ENCODE measurements around the gene KCND3.

KCND3 gene

DNA sequence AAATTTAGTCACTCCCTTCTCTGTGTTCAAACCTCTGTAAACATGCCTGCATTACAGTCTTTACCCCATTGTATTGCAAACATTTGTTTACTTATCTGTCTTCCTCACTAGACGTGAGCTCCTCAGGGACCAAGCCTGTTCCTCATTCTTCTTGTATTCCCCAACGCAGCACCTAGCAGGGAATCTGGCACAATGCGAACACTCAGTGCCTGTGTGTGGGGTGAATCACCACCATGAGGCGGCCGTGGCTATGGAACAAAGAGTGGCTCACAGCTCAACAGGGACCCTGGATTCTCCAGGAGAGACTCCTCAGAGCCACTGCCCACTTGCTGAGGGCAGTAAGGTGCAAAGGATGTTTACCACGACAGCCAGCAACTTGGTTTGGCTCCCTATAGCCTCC, 137.9 kb downstream of the KCND3 start:
- in situ Hi-C loops (cut with MboI; ENCODE audit: low sequenced_read_pairs), result no loop called here

DNA sequence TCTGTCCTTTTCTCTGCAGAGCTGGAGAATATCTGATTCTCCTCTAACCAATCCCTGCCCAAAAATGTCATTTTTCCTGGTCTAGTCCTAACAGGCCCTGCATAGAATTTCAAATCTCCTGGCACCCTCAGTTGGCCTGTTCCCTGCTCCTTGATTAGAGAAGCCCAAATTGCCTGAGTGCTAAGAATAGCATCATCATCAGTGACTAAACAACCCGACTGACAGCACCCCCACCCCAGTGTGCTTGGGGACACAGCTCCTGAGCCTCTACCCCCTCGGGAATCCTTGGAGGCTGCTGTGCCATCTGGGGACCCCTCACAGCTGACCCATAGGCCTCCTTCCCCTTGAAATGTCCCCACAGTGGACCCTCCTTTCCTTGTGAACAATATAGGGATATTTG, 139.4 kb downstream of the KCND3 start:
- in situ Hi-C loops (cut with MboI; ENCODE audit: low sequenced_read_pairs), result no loop called here

DNA sequence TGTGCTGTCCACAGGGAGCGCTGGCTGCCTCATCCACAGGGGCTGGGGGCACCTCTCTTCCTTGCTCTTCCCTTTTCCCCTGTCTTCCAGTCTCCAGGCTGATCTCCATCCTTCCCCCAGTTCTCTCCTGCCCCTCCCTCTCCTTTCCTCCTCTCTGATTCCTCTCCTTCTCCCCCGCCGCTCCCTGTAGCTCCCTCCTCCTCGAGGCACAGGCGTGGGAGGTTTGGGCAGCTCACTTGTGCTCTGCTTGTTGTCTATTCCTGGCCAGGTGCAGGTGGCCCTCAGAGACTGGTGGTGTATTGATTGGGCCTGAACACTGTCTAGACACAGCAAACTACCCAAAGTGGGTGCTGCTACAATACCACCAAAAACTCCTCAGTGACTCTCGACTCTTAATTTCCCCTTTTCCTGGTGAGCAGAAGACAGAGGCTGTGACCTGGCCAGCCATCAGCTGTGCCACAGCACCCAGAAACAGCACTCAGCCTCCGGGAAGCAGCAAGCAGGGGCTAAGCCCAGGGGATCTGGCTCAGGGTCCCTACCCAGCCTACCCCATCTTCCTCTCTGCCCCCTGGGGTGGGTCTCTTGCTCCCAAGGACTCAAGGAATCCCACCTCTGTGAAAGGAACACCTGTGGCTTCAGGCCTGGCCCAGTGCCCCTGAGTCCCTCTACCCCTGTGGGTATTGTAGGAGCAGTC, 140.5 kb downstream of the KCND3 start:
- in situ Hi-C loops (cut with MboI; ENCODE audit: low sequenced_read_pairs), result no loop called here

DNA sequence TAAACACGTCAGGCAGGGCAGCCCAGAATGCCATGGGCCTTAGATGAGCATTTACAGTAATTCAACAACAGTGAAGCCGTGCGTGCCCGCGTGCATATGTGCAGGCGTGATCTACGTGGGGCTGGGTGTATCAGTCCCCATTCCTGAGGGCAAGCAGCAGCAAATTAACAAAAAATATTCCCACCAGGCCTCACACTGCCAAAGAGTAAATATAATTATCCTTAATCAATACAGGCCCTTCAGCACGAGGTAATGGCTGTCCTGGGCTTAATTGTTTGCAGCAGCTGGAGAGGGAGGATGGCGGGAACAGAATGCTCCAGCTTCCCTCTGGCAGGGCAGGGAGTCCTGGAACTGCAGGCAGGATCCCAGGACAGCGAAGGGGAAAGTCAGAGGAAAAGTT, 142.0 kb downstream of the KCND3 start:
- in situ Hi-C loops (cut with MboI; ENCODE audit: low sequenced_read_pairs), result no loop called here

DNA sequence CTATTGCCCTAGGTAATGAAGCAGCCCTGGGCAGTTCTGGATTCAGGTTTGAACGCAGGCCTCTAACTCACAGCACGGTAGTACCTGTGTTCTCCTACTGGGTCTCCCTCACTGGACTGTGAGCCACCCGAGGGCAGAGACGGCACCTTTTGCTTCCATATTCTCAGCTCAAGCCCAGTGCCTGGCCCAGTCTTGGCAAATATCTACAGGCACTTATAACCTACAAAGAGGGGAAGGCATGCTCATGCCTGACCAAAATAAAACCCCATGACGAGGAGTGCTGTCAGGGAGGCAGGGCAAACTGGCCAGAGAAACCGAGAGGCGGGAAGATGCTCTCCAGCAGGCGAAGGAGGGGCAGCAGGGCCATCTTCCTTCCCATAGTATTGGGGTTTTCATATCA, 142.6 kb downstream of the KCND3 start:
- in situ Hi-C loops (cut with MboI; ENCODE audit: low sequenced_read_pairs), result no loop called here

DNA sequence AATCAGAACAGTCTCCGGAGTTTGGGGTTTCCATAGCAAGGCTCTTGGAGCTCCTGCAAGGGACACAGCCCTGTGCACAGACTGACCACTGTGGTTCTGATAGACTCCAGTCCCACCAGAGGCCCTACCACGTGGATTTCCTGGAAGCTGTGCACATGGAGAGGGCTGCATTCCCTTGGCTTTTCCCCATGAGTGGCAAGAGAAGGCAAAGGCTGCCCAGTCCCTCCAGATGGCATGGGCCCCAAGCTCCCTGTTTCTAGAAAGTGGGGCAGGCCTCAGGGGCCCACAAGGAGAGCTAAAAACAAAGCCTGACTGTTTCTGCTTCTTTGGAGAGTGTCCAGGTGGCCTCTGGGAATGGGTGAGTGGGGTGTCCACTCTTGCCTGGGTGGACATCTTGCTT, 146.3 kb downstream of the KCND3 start:
- in situ Hi-C loops (cut with MboI; ENCODE audit: low sequenced_read_pairs), result no loop called here

DNA sequence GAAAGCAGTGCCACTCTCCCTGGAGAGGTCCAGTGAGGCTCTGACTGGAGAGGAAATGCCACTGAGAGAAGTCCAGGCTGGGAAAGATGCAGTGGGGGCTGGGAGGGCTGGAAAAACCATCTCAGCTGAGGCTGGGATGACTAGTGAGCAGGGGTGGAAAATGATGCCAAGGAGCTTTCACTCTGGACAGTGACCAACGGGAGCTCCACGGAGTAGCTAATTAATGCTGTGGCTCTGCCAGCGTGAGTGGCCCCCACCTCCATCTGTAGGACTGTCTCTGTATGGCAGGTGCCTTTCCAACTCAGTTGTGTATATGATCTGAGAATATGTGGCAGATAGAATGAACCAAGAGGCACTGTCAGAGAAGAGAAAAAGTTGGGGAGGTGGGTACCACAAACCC, 147.1 kb downstream of the KCND3 start:
- in situ Hi-C loops (cut with MboI; ENCODE audit: low sequenced_read_pairs), result no loop called here

DNA sequence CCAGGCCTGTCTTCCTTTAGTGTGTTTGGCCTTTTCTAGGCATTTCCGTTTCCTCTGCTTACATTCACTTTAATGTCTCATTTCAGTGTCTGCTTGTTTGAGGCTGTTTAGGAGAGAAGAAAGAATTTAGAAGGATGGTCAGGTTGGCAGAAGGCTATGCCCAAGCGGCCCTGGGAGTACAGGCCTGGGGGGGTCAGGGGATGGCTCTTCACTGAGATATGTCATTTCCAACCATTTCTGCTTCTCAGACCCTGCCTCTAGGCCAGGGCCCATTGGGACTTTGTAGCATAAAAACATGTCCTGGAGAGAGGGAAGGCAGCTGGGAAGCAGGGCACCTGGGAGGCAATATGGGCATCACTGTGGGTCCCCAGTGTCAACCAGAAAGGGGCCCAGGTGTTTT, 147.7 kb downstream of the KCND3 start:
- in situ Hi-C loops (cut with MboI; ENCODE audit: low sequenced_read_pairs), result no loop called here

DNA sequence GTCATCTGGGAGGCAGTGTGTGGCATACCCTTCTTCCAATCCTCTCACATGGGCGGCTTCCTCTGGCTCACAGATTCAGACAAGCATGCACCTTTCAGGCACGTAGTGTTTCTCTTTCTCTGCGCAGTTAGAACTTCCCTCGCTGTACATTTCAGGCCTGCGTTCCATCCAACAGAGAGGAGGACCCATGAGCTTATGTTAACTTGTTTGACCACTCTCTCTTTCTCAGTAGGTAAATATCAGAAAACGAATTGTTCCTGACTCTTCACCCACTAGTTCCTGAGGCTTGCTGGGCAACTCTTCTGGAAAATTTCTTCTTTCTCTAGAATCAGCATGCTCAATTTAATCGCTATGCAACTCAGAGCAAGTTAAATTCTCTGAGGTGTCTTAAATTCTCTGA, 148.3 kb downstream of the KCND3 start:
- in situ Hi-C loops (cut with MboI; ENCODE audit: low sequenced_read_pairs), result no loop called here

- in situ Hi-C loops (cut with MboI; ENCODE audit: low sequenced_read_pairs), result no loop called here
Measured at GRCh38 chr1:111837393-111837792, 152.1 kb downstream of the KCND3 start.

- in situ Hi-C loops (cut with MboI; ENCODE audit: low sequenced_read_pairs), result no loop called here
Measured at GRCh38 chr1:111836111-111836510, 153.4 kb downstream of the KCND3 start.

GRCh38 chr1:111835514-111835913, 154.0 kb downstream of the KCND3 start:
- in situ Hi-C loops (cut with MboI; ENCODE audit: low sequenced_read_pairs), result no loop called here

- in situ Hi-C loops (cut with MboI; ENCODE audit: low sequenced_read_pairs), result no loop called here
Measured at GRCh38 chr1:111834956-111835355, 154.5 kb downstream of the KCND3 start.

DNA sequence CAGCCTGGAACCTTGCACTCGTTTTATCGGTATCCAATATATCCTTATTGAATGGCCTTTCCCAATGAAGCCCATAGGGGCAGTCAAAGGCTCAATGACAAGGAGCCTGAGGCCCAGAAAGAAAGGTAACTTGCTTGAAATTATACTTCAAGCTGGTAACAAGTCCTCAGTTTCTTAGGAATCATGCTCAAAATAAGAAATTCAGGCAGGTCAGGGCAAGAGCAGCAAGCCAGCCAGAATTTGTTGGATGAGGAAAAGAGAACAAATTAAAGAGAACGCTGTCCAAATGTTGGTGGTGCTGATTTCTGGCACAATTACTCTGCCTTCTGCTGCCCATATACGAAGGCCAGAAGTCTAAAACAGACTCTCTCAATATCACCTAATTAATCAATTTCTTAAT, 156.1 kb downstream of the KCND3 start:
- in situ Hi-C loops (cut with MboI; ENCODE audit: low sequenced_read_pairs), result no loop called here

DNA sequence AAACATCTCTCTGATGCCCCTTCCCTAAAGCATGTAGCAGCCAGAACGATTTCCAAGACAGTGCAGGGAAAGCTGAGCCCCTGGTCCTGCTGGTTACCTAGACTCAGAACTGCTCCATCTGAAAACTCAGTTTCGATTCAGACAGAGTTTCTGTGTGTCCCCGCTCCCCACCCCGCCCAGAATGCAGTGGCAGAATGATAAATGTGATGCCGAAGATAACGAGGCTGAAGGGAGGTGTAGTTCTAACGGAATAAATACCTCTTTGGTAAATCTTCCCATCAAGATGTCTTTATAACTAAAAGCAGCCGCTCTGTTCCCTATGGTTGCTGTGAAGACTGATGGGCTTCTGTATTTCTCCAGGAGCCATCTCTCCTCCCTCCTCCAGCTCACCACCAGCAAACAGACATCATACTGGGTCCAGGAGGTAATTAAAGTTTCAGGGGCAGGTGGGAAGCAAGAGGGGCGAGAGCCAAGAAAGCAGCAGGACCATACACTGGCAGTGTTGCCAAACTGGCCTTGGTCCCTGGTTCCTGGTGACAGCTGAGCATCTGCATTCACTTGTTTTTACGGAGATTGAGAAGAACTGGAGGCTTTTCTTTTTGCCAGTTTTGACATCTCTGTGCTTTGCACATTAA, 156.8 kb downstream of the KCND3 start:
- in situ Hi-C loops (cut with MboI; ENCODE audit: low sequenced_read_pairs), result no loop called here

GRCh38 chr1:111831153-111831552, 158.3 kb downstream of the KCND3 start:
- in situ Hi-C loops (cut with MboI; ENCODE audit: low sequenced_read_pairs), result no loop called here

- in situ Hi-C loops (cut with MboI; ENCODE audit: low sequenced_read_pairs), result no loop called here
Measured at GRCh38 chr1:111827946-111828345, 161.5 kb downstream of the KCND3 start.

DNA sequence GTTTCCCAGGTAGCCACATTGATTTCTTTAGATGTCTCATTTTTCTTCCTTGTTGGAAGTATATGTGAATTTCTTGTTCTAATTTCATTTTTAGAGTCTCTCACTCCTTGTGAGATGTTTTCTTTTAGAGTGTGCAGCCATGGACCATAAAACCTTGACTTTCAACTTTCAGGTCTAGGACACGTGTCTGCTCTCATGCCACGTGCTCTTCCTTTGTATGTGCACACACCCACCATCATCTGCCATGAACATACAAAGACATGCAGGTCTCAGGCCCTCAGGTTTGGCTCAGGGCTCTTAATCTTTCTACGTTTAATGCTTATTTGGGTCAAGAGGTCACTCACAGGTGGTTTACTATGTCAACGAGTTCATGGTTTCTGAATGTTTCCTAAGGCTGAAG, 163.2 kb downstream of the KCND3 start:
- in situ Hi-C loops (cut with MboI; ENCODE audit: low sequenced_read_pairs), result no loop called here

DNA sequence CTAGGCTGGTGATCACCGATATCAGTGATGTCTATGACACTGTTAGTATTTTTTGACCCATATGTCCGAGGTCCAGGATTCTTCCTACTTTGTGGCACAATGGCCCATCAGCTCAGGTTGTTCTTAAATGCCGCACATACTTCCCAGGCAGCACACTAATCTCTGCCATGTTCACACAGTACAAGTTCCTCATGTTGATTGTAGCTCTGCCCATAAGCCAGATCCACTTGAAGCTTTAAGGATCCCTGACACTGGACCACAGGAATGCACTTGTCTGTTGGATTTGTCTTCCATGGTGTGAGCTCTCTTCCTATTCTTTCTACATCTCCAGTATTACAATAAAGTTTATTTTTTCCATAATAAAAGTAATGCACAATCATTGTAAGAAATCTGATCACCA, 164.3 kb downstream of the KCND3 start:
- in situ Hi-C loops (cut with MboI; ENCODE audit: low sequenced_read_pairs), result no loop called here

DNA sequence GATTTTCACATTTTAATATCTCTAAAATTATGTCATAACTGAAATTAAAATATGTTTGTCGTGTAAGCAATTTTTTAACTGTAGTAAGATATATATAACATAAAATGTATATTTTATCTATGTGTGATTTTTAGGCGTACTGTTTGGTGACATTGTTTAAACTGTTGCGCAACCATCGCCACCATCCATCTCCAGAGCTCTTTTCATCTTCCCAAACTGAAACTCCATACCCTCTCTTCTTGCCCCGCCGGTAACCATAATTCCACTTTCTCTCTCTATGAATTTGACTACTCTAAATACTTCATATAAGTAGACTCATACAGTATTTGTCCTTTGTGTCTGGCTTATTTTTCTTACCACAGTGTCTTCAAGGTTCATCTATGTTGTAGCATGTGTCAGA, 167.3 kb downstream of the KCND3 start:
- in situ Hi-C loops (cut with MboI; ENCODE audit: low sequenced_read_pairs), result no loop called here

DNA sequence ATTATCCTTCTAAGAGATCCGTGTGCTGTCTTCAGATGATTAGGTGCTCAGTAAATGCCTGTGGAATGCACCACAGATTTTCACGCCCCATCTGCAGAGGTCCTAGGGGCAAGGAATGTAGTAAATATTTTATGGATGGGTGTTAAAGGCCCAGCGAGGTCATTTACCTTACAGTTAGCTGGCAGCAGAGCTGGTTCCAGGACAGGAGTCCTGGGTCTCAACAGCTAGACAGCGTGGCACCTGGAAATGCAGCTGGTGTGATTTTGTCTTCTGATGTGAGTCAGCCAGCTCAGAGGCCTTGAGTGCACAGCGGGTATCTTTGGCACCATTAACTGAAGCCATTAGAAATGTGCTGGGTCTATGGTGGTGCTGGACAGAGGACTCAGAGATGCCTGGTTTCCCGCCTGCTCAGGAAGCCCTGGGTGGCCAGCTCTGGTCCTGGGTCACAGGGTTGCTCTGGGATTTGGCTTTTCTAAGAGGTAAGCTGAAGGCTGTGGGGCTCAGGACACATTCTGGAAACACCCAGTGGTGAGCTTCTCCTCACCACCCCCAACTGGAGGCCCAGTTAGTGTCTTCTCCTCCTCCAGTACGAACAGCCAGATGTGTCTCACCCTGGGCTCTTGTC, 168.2 kb downstream of the KCND3 start:
- in situ Hi-C loops (cut with MboI; ENCODE audit: low sequenced_read_pairs), result no loop called here

DNA sequence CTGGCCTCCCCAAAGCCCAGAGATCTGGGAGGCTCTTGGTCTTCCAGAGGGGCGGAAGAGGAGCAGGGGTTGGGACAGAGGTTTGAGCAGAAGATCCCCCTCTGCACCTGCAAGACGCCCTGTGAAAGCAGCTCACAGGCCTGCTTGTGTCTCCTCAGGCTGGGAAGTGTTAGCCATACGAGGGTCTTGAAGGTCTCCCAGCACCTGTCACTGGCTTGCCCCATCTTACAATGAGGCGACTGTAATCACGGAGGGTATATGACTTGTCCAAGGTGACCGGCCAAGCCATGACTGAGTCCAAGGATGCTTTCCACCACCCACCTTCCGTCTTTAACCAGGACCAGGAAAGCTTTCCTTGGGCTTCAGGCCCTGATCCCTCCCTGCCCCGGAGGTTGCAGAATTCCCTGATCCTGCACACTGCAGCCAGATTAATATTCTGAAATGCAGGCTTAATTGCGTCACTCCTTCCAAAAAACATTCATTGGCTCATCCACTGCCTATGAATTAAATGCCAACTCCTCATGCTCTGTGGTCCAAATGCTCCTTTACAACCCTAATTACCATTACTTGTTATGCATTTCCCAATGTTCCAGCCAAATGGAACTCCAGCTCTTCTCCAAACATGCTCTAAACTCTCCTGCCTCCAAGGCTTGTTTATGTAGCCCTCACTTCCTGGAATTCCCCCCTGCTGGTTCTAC, 169.8 kb downstream of the KCND3 start:
- in situ Hi-C loops (cut with MboI; ENCODE audit: low sequenced_read_pairs), result no loop called here

All from HL-60/S4 treated with retinoic acid at 250 ng/mL for 4 days and 3 days (cell line).